NCI-H1105 (cell line): Measurements from ENCODE around the gene RALGPS1.

Experiments used
- DNase-seq: peaks from one replicate; lab custom pipeline; 2025; lab: John Stamatoyannopoulos, UW

Gene RALGPS1

GRCh38 chr9:127078988-127079387 lies 164.4 kb downstream of the RALGPS1 start:
- no peak for DNase-seq

DNA sequence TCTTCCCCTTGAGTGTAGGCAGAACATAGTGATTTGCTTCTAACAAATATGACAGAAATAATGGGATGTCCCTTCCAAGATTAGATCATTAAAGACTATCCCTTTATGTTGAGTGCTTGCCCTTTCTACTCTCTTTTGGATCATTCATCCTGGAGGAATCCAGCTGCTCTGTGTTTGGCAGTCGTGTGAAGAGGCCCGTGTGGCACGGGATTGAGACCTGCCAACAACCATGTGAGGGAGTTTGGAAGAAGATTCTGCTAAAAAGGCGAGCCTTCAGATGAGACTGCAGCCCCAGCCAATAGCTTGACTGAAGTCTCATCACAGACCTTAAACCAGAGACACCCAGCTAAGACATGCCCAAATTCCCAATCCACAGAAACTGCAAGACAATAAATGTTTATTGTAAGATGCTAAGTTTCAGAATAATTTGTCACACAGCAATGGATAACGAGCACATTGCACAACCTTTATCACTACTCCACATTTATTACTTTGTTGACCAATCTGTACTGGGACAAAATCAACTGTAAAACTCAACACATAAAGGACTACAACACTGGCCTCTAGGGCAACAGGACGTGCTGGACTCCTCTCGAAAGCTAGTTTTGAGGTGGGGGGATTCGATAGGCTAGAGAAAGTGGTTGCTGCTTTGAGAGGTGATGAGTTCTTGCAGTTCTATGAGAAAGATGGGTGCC lies 165.0 kb downstream of the RALGPS1 start:
- no peak for DNase-seq

DNA sequence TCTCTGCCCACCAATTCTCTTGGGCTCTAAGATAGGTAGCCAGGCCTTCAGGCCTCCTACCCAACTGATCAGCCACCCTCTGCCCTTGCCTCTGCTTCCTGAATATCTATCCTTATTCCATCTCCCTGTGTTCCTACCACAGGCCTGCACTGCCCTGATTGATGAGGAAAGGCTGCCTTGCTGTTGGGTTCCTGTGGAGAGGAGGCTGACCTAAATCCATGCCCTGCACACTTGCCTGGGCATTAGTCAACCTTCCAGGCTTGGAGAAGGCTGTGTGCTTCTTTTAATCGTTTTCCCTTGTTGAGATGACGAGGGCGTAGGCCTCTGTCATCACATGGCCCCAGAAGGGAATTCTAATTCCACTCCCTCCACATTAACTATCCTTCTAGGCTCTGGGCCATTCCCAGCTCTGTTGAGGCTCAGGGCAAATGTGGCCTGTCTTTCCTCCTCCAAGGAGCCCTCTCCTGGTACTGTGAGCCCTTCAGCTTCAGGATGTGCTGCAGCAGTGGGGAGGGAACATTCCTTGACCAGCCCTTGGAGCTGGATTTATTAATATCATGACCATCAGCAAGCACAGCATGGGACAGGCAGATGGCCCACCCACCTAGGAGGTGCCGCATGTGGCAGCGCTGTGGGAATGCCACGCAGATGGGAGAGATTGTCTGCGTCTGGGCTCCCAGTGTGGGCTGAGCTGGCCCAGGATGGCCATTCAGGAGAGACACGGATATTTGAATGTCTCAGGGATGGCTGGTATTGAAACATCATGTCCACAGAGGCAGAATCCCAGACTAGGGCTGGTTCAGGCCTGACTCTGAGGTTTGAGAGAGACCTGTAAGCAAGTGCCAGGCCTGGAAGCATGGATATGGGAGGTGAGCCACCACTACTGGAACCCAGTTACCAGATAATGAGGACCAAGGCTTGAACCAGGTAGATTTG lies 166.9 kb downstream of the RALGPS1 start:
- DNase-seq = no peak

GRCh38 chr9:127083138-127083980 lies 168.8 kb downstream of the RALGPS1 start:
- no peak for DNase-seq

- DNase-seq = no peak
These were observed 169.8 kb downstream of the RALGPS1 start for GRCh38 chr9:127084076-127085039.

DNA sequence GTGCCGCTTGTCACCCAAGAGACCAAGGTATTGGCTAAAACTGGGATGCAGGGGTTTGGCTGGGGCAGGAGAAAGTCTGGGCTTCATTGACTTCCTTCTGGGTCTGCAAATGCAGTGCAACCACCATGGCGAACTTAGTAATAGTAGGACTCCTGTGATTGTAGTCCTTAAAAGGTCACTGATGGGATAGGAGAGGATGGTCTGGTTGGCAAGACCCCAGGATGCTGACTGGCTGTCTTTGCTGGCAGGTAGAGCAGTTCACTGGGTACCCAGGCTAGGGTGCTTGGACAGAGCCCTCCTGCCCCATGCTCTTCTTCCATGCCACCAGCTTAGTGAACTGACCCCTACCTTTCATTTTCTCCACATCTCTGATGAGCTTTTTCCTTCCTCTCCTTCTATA lies 170.6 kb downstream of the RALGPS1 start:
- no peak for DNase-seq

- DNase-seq = no peak
These were observed 172.2 kb downstream of the RALGPS1 start for GRCh38 chr9:127086771-127087170.

DNA sequence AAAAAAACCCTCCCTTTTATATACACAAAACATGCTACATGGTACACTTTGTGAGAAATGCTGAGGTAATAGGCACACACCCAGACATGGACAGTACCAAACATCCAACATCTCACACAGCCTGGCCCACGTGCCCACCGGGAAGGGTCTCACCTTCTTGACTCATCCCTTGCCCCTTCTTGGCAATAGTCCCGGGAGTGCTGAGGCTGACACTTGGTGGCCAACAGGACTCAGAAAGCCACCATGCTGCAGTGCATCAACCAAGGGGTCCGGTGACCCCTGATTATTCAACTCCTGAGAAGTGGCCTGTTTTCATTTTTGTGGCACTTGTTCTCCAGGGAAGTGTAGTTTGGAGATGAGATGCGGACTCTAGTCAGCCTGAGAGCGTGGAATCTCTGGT lies 172.8 kb downstream of the RALGPS1 start:
- no peak for DNase-seq

DNA sequence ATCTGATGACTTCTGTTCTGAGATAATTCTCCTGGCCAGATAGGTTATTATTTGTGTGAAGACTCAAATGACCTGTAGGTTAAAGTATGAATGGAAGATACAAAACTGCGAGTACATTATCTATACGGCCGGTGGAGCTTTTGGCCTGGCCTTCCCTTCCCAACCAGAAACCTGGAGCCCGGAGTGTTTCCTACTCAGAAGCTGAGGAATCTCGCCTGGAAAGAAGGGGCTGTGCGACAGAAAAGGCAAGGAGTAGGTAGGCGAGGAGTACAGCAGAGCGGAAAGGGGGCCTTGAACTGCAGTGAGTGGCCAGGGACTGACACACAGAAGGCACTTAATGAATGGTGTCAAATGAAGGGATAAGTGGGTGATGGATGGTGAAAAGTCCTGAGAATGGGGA lies 173.3 kb downstream of the RALGPS1 start:
- DNase-seq = no peak

GRCh38 chr9:127088724-127089615 lies 174.4 kb downstream of the RALGPS1 start:
- no peak for DNase-seq

DNA sequence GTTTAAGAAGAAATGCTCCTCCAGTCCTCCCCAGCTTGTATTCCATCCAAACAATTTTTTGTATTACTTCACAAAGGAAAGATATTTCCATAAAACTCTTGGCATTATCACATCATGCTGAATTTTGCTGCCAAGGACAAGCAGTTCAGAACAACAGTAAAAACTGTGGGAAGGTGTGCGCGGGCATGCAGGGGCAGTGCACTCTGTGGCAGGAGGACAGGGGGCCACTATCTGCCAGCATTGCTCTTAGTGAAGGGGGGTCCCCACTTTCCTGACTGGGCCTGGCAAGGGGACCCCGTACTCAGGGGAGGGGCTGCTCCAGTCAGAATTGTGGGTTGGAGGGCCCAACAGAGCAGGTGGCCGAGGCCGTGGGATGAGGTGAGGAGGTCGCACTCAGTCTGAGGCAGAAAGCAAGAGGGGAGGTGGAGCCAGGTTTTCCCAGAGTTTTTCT lies 175.1 kb downstream of the RALGPS1 start:
- DNase-seq = no peak

DNA sequence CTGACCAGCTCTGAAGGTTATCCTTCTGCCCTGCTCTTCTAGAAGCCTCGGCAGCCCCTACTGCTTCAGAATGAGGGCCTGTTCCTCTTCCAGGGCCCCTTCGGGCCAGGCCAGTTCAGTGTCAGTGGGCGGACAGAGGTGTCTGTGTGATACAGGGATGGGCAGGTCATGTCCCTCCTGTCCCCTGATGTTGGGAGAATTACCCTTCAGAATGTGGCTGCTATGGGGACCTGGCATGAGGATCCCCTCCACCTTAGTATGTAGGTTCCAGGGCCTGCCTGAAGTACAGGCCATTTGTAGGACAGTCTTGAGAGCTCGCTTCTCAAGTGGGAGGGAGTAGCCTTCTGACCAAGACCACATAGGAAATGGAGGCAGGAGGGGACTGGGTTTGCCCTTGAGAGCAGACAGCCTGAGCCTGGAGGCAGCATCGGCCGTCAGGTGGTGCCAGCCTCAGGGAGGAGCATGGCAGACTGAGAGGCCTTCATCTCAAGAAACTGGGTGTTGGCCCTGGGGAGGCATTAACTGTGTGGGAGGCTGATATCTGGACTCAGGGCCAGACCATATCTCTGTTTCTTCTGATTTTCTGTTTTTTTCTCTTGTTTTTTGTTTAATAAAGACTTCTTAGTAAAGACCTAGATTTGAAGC lies 175.9 kb downstream of the RALGPS1 start:
- DNase-seq = no peak

- no peak for DNase-seq
These were observed 176.9 kb downstream of the RALGPS1 start for GRCh38 chr9:127091526-127091925.

GRCh38 chr9:127092041-127092608 lies 177.5 kb downstream of the RALGPS1 start:
- DNase-seq = no peak

GRCh38 chr9:127093319-127094020 lies 178.9 kb downstream of the RALGPS1 start:
- no peak for DNase-seq

- DNase-seq = no peak
These were observed 180.8 kb downstream of the RALGPS1 start for GRCh38 chr9:127095411-127095810.

DNA sequence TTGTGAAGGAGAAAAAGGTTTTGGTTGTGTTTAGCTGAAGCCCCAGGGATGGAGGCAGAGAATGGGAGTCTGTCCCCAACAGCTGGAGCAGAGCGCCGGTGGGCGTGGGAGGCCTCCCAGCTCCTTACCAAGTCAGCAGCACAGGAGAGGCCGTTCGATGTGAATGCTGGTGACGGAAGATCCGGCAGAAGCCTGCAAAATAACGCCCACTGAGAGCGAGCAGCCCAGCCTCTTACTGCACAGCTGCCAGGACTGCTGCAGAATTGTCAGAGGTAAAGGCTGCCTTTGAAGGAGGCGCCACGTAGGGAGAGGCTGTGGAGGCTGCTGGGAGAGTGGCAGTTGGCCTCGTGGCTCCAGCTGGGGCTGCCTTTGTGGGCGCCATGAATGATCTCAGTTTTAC lies 181.6 kb downstream of the RALGPS1 start:
- DNase-seq = no peak

- DNase-seq = no peak
These were observed 183.1 kb downstream of the RALGPS1 start for GRCh38 chr9:127097683-127098082.
